NCI-H460 (cell line): ENCODE data around the gene LPAR3. TPM values are rescaled to one million over a fixed set of nuclear protein-coding genes. Genes with fewer than 3 reads are reported as not detected.
A peak's percentile ranks its signal among the peaks of the same experiment; 100 is the strongest.
"Not testable (repeated sequence)": the region's sequence is repeated elsewhere in the genome, so short reads cannot be mapped to it uniquely, and the experiment has no call there.

Experiments
- DNase-seq: peaks from one replicate; pipeline ENCODE4 v3.0.0-alpha.2; 2016; ENCODE audit warnings: low read depth; ENCODE audit errors: extremely low read depth
- polyA plus RNA-seq: library from polyadenylated mRNA; depleted of rRNA; stranded (reverse); fragments of >200 nt; gene quantifications from 2 replicates; pipeline ENCODE4 v1.2.3, GENCODE V29; 2014; cell fraction: nucleus; rRNA removed
- total RNA-seq: library from RNA; depleted of rRNA; stranded (reverse); fragments of >200 nt; shearing (Covaris generic); gene quantifications from 2 replicates; pipeline ENCODE4 v1.2.3, GENCODE V29; 2014; rRNA removed

Gene LPAR3
- 0.57 and 1.2 TPM in 2 replicates for total RNA-seq
- 0.14 TPM in 1 of 2 replicates, not detected in the other for polyA plus RNA-seq

- DNase-seq: no peak
Measured at GRCh38 chr1:84892705-84893618, at the start of gene LPAR3. Gene LPAR3 (minus strand): TSS chr1:84893206. CDS start chr1:84866120, 27,086 bp downstream.

DNA sequence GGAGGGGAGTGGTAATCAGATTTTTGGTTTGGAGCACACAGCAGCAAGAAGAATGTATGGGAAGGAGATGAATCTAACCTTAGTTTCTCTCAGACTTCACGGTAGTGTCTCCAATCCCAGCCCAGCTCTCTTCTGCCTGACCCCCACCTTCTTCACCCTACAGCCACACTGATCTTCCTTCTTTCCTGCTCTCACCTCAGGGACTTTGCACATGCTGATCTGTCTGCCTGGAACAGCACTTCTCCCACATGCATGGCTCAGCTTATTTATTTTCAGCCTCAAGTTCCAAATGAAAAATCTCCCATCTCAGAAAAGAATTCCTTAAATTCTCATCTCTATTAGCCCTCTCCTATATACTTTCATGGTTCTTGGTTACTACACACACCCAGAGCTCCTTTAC, 48.8 kb upstream of the LPAR3 start:
- DNase-seq: no peak

DNA sequence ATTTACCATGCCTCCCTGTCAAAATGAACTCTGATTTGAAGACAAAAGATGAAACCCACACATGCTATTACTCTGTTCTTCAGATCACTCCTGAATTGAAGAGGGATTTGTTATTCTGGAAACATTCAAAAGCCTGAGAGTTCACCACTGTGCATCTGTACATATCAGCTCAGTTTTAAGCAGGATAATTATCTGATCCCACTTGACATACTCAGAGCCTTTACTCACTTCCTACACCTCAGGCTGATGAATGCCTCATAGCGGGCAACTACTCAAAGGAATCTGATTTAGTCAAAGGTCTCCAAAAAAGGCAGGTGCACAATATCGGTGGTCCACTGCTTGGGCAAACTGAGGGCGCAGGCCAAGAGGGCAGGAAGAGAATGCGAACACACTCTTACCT, 47.5 kb upstream of the LPAR3 start:
- no peak for DNase-seq

DNA sequence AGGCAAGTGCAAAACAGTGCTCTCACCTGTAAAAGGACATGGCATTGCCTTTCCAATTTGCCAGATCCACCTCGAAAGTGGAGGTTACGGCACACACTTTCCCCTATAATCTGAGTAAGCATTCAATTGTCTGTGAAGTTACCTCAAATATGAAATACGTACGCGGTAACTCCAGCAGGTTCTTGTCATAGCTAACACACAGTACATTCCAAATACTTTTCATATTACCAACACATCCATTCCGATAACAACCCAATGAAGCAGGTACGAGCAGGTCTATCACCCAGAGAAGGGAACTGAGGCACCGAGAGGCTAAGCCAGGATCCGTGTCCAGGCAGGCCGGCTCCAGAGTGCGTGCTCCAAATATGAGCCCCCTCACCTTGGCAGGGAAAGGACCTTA, 46.8 kb upstream of the LPAR3 start:
- DNase-seq: no peak

- DNase-seq: no peak
Measured at GRCh38 chr1:84939151-84939550, 46.1 kb upstream of the LPAR3 start.

DNA sequence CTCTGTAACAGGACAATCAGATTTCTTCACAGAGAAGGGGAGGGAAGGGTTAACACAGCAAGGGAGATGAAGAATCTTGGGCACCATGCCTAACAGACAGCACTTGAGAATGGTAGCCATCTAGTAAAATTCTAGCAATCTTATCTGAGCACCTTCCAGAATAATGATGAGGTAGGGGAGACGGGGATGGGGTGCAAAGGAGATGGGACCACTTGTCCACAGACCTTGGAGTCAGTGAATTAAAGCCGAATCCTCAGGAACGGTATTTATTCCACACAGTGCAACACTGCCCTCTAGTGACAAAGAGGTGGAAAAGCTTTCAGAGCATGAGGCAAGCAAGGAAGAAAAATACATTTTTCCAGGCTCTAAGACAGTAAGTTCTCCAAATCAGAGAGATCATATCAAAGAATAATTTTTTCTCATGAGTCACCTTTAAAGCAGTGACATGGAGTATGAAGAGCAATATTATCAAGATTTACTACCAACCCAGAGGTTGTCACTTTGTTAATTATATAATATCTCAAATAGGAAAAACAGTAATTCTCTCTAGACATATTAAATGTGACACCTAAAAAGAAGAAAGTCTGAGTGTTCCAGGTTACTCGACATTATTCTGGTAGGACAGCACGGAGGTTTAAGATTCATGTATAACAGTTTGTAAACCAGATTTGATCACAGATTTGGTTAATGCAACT, 43.3 kb upstream of the LPAR3 start:
- peak; percentile 51 for DNase-seq

- no peak for DNase-seq
Measured at GRCh38 chr1:84933011-84933611, 40.1 kb upstream of the LPAR3 start.

DNA sequence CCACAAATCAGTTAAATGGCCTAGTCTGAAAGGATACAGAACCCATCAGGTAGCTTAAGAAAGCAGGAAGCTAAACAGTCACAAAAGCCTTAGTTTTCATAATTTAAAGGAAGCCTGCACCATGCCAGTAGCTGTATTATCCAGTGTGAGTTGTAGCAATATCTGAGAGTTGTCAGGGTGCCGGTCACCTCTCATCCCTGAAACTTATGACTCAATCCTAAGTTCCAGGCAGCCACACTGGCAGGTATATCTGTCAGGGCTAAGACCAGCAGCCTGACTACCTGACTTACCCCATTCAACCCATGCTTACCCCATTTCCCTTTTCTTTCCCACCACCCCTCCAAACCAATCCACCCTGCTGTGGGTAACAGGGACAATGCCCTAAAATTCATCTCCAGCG, 37.8 kb upstream of the LPAR3 start:
- DNase-seq: no peak

DNA sequence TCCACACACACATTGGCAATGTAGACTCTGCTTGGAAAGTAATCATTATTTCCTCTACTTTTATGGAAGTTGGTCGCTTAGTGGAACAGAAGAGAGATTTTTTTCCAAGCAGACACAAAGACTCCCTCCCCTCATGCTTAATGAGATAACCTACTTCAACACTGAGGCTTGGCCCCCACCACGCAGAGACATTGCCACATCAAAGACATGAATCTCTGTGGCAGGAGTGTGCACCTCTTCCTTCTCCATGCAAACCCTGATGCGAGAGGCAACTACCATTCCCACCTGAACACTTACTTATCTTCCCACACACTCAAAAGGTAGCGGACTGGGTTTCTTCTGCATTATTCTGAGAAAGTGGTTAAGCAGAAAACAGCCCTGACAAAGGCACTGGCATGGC, 37.3 kb upstream of the LPAR3 start:
- no peak for DNase-seq

DNA sequence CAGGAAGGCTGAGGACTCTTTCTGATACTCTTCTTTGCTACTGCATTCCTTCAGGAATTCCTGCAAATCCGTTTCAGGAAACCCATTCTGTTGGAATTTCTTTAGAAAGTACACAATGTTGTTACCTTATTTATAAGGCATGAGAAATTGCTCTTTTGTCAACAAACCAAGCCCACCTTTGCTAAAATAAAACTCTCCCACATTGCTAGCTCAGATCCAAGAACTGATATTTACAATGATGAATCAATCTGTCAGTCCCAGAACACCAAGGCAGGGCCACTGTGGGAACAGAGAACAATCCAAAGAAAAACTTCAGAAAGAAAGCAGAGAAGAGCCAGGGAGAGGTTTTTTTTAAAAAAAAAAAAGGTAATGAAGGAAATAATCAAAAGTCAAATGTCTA, 36.6 kb upstream of the LPAR3 start:
- DNase-seq: no peak

DNA sequence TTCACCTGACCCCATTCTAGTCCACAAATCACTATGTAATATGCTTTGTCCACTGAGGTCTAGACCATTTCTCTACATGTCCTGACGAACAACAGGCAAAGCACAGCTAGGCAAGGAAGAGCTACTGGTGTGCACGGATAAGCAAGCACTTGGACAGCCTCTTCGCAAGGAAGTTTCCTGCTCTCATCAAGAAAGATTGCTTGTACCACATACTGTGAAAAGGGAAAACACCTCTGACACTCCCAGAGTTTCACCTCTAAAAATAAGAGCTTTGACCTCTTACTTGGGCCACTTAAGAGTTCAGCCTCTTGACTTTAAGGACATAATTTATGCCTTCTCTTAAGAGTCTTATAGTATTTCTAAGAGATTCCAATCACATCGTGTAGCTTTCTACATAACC, 36.0 kb upstream of the LPAR3 start:
- DNase-seq: no peak

DNA sequence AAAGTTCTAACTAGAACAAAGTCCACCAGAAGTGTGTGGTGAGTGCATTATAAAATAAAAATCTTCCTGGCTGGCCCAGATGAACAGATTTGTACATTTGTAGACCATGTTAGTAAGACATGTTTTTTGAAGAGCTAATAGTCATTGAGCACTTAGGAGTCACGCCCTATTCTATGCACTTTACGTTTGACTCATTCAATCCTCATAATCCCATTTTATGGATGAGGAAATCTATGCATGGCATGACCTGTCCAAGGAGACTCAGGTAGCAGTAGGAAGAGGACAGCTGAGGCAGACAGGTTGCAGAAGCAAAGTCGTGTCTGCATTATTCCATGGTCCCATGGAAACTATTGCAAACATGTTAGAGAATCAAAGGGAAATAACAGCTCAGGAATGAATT, 30.3 kb upstream of the LPAR3 start:
- no peak for DNase-seq

DNA sequence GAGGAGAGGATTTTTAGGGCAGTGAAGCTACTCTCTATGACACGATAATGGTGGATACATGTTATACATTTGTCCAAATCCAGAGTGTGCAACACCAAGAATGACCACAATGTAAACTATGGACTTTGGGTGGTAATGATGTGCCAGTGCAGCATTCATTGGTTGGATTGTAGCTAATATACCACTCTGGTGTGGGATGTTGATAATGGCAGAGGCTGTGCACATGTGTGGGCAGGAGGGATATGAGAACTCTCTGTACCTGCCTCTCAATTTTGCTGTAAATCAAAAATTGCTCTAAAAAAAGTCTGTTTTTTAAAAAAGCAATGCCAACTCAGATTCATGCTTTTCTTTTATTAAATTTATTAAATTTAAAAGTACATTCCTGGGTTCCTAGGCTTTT, 27.2 kb upstream of the LPAR3 start:
- no peak for DNase-seq

GRCh38 chr1:84919461-84919970, 26.5 kb upstream of the LPAR3 start:
- no peak for DNase-seq

DNA sequence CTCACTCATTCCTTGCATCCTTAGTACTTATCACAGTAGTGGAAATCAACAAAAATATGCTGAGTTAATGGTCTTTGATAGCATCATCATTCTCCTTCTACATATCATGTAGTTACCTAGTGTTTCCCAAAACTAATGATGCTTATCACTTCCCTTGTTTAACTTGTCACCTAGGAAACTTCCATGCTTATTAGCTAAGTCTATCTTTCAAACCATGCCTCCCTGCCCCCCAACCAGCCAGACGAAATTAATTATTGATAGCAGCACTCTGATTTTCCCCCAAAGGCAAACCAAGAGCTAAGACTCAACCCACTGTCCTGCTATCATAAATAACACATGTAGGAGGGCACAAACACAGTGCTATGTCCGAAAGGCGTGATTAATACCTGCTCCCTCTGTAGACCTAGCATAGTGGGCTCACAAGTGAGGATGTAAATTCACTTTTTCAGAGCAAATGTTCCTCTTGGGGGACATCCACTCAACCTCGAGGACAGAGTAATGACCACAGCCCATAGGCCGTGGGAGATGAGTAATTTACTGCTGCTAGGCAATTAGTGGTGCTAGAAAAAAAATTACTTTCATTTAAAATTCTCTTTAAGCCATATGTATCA, 25.8 kb upstream of the LPAR3 start:
- no peak for DNase-seq

- DNase-seq: no peak
Measured at GRCh38 chr1:84916897-84917296, 23.9 kb upstream of the LPAR3 start.

DNA sequence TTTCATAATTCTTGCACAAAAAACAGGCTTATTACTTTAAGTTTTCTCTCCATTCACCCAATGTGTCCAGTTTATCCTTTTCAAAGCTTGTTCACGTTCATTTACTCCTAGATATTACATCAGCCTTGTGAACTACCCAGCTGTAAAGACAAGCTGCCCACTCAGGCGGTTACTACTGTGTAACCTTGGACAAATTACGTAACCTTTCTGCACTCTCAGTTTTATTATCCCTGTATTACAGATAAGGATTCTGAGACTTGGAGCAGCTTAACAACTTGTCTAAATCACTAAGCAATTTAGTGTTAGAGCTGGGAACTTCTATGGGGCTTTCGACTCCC, 20.5 kb upstream of the LPAR3 start:
- DNase-seq: no peak

DNA sequence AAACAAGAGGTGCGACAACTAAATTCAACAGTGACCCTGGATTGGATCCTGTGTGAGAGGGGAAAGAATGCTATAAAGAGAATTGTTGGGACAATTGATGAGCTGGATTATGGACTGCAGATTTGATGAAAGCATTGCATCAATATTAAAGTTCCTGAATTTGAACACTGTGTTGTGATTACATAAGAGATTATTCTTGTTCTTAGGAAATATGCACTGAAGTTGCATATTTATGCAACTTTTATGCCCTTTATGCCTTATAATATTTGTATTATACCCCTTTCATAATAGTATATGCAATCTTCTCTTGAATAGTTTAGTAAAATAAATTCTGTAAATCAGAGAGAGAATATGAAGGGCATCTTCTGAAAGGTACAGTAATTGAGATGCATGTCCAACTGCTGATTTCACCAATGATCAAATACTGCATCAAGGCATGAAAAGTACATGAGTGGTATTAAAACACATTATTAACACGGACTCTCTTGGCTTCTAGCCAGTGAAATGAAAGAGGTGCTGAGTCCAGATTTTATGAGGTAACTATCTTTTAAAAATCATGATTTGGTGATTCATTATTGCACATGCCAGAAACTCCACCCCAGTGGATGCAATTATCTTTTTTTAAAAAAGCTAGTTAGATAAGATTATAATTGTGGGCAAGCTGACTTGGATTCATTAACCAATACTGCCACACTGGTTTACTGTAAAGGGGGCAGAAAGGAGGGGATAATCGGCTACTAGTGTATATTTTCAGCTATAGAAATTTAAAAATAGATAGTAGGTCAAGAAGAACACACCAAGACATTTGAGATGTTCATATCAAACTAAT, 19.9 kb upstream of the LPAR3 start:
- DNase-seq: no peak

- not testable (repeated sequence) for DNase-seq
Measured at GRCh38 chr1:84908746-84909464, 15.9 kb upstream of the LPAR3 start.
